OCI-LY1 (cell line): ENCODE measurements around the gene TTC4.

Source experiments
- H2AFZ ChIP-seq: fragments of 200-600 bp; sonication (generic), shearing (Covaris generic); 2 replicates; pipeline ENCODE4 v1.6.0; 2014; ENCODE audit warnings: antibody characterized with exemption, mild to moderate bottlenecking, low read length
- H3F3A ChIP-seq: fragments of 200-600 bp; sonication (generic), shearing (Covaris generic); 2 replicates; pipeline ENCODE4 v1.6.0; 2014; ENCODE audit warnings: mild to moderate bottlenecking, antibody characterized with exemption, low read length, moderate library complexity; ENCODE audit not compliant: insufficient read depth
- H3K27ac ChIP-seq: fragments of 200-600 bp; sonication (generic); 2 replicates; pipeline ENCODE4 v1.5.1; 2014; ENCODE audit warnings: low read length, mixed run types, mild to moderate bottlenecking, low read depth; ENCODE audit not compliant: poor library complexity, severe bottlenecking
- H3K27me3 ChIP-seq: fragments of 200-600 bp; sonication (generic); 2 replicates; pipeline ENCODE4 v1.6.0; 2014; ENCODE audit warnings: antibody characterized with exemption, mild to moderate bottlenecking, low read length, moderate library complexity; ENCODE audit not compliant: insufficient read depth
- H3K36me3 ChIP-seq: fragments of 200-600 bp; sonication (generic); 2 replicates; pipeline ENCODE4 v1.6.1; 2014; ENCODE audit warnings: mild to moderate bottlenecking, antibody characterized with exemption, low read length, moderate library complexity, mixed read lengths; ENCODE audit not compliant: insufficient read depth
- H3K4me1 ChIP-seq: fragments of 200-600 bp; sonication (generic); 2 replicates; pipeline ENCODE4 v1.5.1; 2014; ENCODE audit warnings: mild to moderate bottlenecking, low read length, moderate library complexity; ENCODE audit not compliant: insufficient read depth, severe bottlenecking
- H3K4me2 ChIP-seq: fragments of 200-600 bp; sonication (generic), shearing (Covaris generic); 2 replicates; pipeline ENCODE4 v1.6.1; 2014; ENCODE audit warnings: low read length
- H3K4me3 ChIP-seq: fragments of 200-600 bp; sonication (generic); 2 replicates; pipeline ENCODE4 v1.5.1; 2014; ENCODE audit warnings: low read length, low read depth, mild to moderate bottlenecking, mixed read lengths; ENCODE audit not compliant: poor library complexity, severe bottlenecking
- H3K79me2 ChIP-seq: fragments of 200-600 bp; shearing (Covaris generic); 2 replicates; pipeline ENCODE4 v1.6.1; 2016; ENCODE audit warnings: mixed run types, low read length, mixed read lengths; ENCODE audit not compliant: insufficient read depth
- H3K9ac ChIP-seq: fragments of 200-600 bp; sonication (generic), shearing (Covaris generic); 2 replicates; pipeline ENCODE4 v1.6.1; 2014; ENCODE audit warnings: mild to moderate bottlenecking, low read length, mixed read lengths
- H3K9me2 ChIP-seq: fragments of 200-600 bp; sonication (generic), shearing (Covaris generic); 2 replicates; pipeline ENCODE4 v1.6.1; 2014; ENCODE audit warnings: low read depth, mild to moderate bottlenecking, low read length, mixed read lengths
- H3K9me3 ChIP-seq: fragments of 200-600 bp; shearing (Covaris generic); 2 replicates; pipeline ENCODE4 v1.6.1; 2014; ENCODE audit warnings: low read length, mixed read lengths
- H4K20me1 ChIP-seq: fragments of 200-600 bp; sonication (generic), shearing (Covaris generic); 2 replicates; pipeline ENCODE4 v1.6.0; 2016; ENCODE audit warnings: mild to moderate bottlenecking, low read length; ENCODE audit not compliant: insufficient read depth
- CTCF ChIP-seq: fragments of 200-600 bp; sonication (generic), shearing (Covaris generic); IDR thresholded peaks from 2 replicates; pipeline ENCODE4 v1.5.1; 2017; ENCODE audit warnings: mild to moderate bottlenecking, antibody characterized with exemption, low read length, moderate library complexity, mixed read lengths
- EZH2 ChIP-seq: fragments of 200-600 bp; sonication (generic), shearing (Covaris generic); IDR thresholded peaks from 2 replicates; pipeline ENCODE4 v1.8.0; 2017; ENCODE audit warnings: borderline replicate concordance, mixed run types, mild to moderate bottlenecking, antibody characterized with exemption, low read length, moderate library complexity, mixed read lengths

Gene TTC4

GRCh38 chr1:54668567-54668966 lies 47.1 kb upstream of the TTC4 start:
- no peaks in the 10 kb centered on the region for H3F3A ChIP-seq
- no peaks in the 10 kb centered on the region for H3K4me1 ChIP-seq
- no peak overlapping the region for H3K4me3 ChIP-seq
- H3K9me2 ChIP-seq = no peaks in the 10 kb centered on the region
- no peaks in the 10 kb centered on the region for H3K36me3 ChIP-seq
- H3K9me3 ChIP-seq = no peaks in the 10 kb centered on the region
- no peak overlapping the region for H2AFZ ChIP-seq
- H3K4me2 ChIP-seq = no peak overlapping the region
- H3K79me2 ChIP-seq = no peaks in the 10 kb centered on the region
- no peak overlapping the region for H3K9ac ChIP-seq
- H3K27ac ChIP-seq = no peak overlapping the region
- H4K20me1 ChIP-seq = no peaks in the 10 kb centered on the region
- no peak for TF ChIP-seq CTCF
- TF ChIP-seq EZH2 = no peak
- no peaks in the 10 kb centered on the region for H3K27me3 ChIP-seq

GRCh38 chr1:54671985-54672608 lies 43.6 kb upstream of the TTC4 start:
- TF ChIP-seq CTCF (peak; percentile 86), EZH2 (no peak)
- Histone ChIP-seq H2AFZ (no peak overlapping the region), H3K79me2 (no peaks in the 10 kb centered on the region), H3K4me2 (no peak overlapping the region), H3K9me2 (no peaks in the 10 kb centered on the region), H3K4me1 (no peaks in the 10 kb centered on the region), H3K27me3 (no peaks in the 10 kb centered on the region), H3K36me3 (no peaks in the 10 kb centered on the region), H3K4me3 (no peak overlapping the region), H3K27ac (no peak overlapping the region), H3K9ac (no peak overlapping the region), H3K9me3 (no peaks in the 10 kb centered on the region), H3F3A (no peaks in the 10 kb centered on the region), H4K20me1 (no peaks in the 10 kb centered on the region)

GRCh38 chr1:54678776-54679643 lies 36.7 kb upstream of the TTC4 start:
- Histone ChIP-seq H3K4me3 (no peak overlapping the region), H3K9ac (no peak overlapping the region), H3K4me1 (no peaks in the 10 kb centered on the region), H3F3A (no peaks in the 10 kb centered on the region), H3K9me3 (no peaks in the 10 kb centered on the region), H3K36me3 (no peaks in the 10 kb centered on the region), H4K20me1 (no peaks in the 10 kb centered on the region), H3K9me2 (no peaks in the 10 kb centered on the region), H2AFZ (no peak overlapping the region), H3K27me3 (no peaks in the 10 kb centered on the region), H3K27ac (no peak overlapping the region), H3K79me2 (no peaks in the 10 kb centered on the region), H3K4me2 (no peak overlapping the region)
- TF ChIP-seq EZH2 = no peak
- TF ChIP-seq CTCF = no peak
